Chondrocyte (in vitro differentiated cells): Measurements from ENCODE around the gene GRK3. TPM values are rescaled to one million over a fixed set of nuclear protein-coding genes. Genes with fewer than 3 reads are reported as not detected.
"Not testable (repeated sequence)": the region's sequence is repeated elsewhere in the genome, so short reads cannot be mapped to it uniquely, and the experiment has no call there.

Experiments used
- DNase-seq: peaks from one replicate; pipeline ENCODE4 v3.0.0; 2021; ENCODE audit warnings: mixed read lengths, low spot score
- H3K27ac Mint-ChIP-seq: one replicate; pipeline ENCODE4 v1.8.0; 2021; ENCODE audit warnings: mild to moderate bottlenecking, moderate library complexity, mixed read lengths; ENCODE audit not compliant: unreplicated experiment
- H3K27me3 Mint-ChIP-seq: 2 replicates; pipeline ENCODE4 v1.8.0; 2021; ENCODE audit warnings: low read depth, mixed read lengths
- H3K36me3 Mint-ChIP-seq: 2 replicates; pipeline ENCODE4 v1.8.0; 2021; ENCODE audit warnings: low read depth, mixed read lengths
- H3K4me1 Mint-ChIP-seq: 2 replicates; pipeline ENCODE4 v1.8.0; 2021; ENCODE audit warnings: low read depth, mild to moderate bottlenecking, mixed read lengths
- H3K4me3 Mint-ChIP-seq: one replicate; pipeline ENCODE4 v1.8.0; 2021; ENCODE audit warnings: mild to moderate bottlenecking, moderate library complexity, mixed read lengths; ENCODE audit not compliant: unreplicated experiment
- H3K9me3 Mint-ChIP-seq: 2 replicates; pipeline ENCODE4 v1.8.0; 2021; ENCODE audit warnings: low read depth, mixed read lengths
- total RNA-seq: library from RNA; stranded (reverse); gene quantifications from 3 replicates; pipeline ENCODE4 v1.2.1, GENCODE V29; 2021
- TF ChIP-seq, protein P1 (sequence below): fragments of 200-600 bp; sonication (generic); IDR thresholded peaks from 2 replicates; pipeline ENCODE4 v1.5.0; 2021; ENCODE audit warnings: antibody characterized with exemption, mild to moderate bottlenecking, moderate library complexity

Gene GRK3
- total RNA-seq, 1 donor from 2014 or later, result 2.0 TPM

- peaks cover 18% of the 10 kb centered on the region for H3K4me1 Mint-ChIP-seq
- H3K27ac Mint-ChIP-seq, result no peak overlapping the region
- peak overlapping the region; percentile 79 for H3K4me3 Mint-ChIP-seq
- no peak for DNase-seq
- peaks cover 7% of the 10 kb centered on the region for H3K9me3 Mint-ChIP-seq
- H3K36me3 Mint-ChIP-seq, result no peaks in the 10 kb centered on the region
- TF ChIP-seq, protein P1, sequence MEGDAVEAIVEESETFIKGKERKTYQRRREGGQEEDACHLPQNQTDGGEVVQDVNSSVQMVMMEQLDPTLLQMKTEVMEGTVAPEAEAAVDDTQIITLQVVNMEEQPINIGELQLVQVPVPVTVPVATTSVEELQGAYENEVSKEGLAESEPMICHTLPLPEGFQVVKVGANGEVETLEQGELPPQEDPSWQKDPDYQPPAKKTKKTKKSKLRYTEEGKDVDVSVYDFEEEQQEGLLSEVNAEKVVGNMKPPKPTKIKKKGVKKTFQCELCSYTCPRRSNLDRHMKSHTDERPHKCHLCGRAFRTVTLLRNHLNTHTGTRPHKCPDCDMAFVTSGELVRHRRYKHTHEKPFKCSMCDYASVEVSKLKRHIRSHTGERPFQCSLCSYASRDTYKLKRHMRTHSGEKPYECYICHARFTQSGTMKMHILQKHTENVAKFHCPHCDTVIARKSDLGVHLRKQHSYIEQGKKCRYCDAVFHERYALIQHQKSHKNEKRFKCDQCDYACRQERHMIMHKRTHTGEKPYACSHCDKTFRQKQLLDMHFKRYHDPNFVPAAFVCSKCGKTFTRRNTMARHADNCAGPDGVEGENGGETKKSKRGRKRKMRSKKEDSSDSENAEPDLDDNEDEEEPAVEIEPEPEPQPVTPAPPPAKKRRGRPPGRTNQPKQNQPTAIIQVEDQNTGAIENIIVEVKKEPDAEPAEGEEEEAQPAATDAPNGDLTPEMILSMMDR, result no peak
- peaks cover 3% of the 10 kb centered on the region for H3K27me3 Mint-ChIP-seq
These were observed 635 bp upstream of the GRK3 start for GRCh38 chr22:25563761-25564319.

DNA sequence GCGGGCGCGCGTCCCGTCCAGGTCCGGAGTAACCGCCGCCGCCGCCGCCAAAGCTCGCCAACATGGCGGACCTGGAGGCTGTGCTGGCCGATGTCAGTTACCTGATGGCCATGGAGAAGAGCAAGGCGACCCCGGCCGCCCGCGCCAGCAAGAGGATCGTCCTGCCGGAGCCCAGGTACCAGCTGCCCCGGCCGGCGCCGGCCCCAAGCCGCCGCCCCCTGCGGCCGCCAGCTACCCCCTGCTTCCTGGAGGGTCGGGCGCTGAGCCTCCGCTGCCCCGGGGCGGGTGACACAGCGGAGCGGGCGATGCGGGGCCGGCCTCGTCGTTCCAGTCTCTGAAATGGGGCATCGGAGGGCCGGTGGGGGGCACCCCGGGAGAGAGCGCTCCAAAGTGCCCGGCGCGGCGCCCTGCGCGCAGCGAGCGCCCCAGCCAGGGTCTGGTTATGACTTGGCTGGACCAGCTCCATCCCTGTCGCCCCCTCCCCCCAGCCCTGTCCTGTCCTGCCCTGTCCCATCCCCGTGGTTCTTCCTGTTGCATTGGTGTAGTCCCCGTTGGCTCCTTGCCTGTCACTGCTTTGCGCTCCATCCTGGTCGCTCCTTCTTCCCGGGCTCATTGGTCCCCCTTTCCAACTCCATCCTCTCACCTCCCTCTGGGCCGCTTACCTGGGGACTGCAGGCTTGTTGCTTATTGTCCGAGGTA is 653 bp downstream of the GRK3 start:
- DNase-seq, result no peak
- no peak overlapping the region for H3K27ac Mint-ChIP-seq
- H3K36me3 Mint-ChIP-seq, result no peaks in the 10 kb centered on the region
- peak overlapping the region; percentile 86 for H3K4me3 Mint-ChIP-seq
- H3K27me3 Mint-ChIP-seq, result peaks cover 9% of the 10 kb centered on the region
- H3K9me3 Mint-ChIP-seq, result peaks cover 7% of the 10 kb centered on the region
- TF ChIP-seq, protein P1, result no peak
- peaks cover 18% of the 10 kb centered on the region for H3K4me1 Mint-ChIP-seq

- Mint-ChIP-seq H3K9me3 (peaks cover 3% of the 10 kb centered on the region), H3K36me3 (no peaks in the 10 kb centered on the region), H3K27me3 (peaks cover 9% of the 10 kb centered on the region), H3K4me3 (peak overlapping the region; percentile 25), H3K4me1 (peaks cover 18% of the 10 kb centered on the region), H3K27ac (no peak overlapping the region)
- no peak for DNase-seq
- TF ChIP-seq, protein P1, result no peak
These were observed 1.9 kb downstream of the GRK3 start for GRCh38 chr22:25566186-25566897.

GRCh38 chr22:25566898-25567235 is 2.4 kb downstream of the GRK3 start:
- no peaks in the 10 kb centered on the region for H3K9me3 Mint-ChIP-seq
- H3K27me3 Mint-ChIP-seq, result peaks cover 9% of the 10 kb centered on the region
- H3K27ac Mint-ChIP-seq, result no peak overlapping the region
- no peaks in the 10 kb centered on the region for H3K36me3 Mint-ChIP-seq
- H3K4me1 Mint-ChIP-seq, result peaks cover 18% of the 10 kb centered on the region
- no peak for DNase-seq
- no peak overlapping the region for H3K4me3 Mint-ChIP-seq
- TF ChIP-seq, protein P1, result no peak

GRCh38 chr22:25567251-25567675 is 2.8 kb downstream of the GRK3 start:
- no peaks in the 10 kb centered on the region for H3K36me3 Mint-ChIP-seq
- H3K4me3 Mint-ChIP-seq, result no peak overlapping the region
- no peaks in the 10 kb centered on the region for H3K9me3 Mint-ChIP-seq
- peaks cover 9% of the 10 kb centered on the region for H3K27me3 Mint-ChIP-seq
- TF ChIP-seq, protein P1, result peak; percentile 20
- DNase-seq, result no peak
- H3K27ac Mint-ChIP-seq, result no peak overlapping the region
- H3K4me1 Mint-ChIP-seq, result peaks cover 18% of the 10 kb centered on the region

DNA sequence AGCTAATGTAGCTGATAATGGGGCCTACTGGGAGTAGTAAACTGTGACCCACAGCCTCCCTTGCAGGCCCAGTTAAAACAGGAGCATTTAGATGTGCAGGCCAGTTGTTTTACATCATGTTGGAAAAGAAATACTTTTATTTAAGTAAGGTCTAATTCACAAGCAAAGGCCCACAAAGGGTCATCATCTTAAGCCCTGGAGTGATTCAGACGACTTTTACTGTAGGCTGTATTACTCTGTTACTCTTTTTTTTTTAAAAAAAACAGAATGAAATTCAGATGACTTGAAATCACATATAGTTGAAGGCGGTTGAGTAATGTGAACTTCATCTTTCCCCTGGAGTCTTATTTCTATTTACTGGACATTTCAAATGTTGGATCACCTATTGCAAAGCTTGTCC is 3.6 kb downstream of the GRK3 start:
- not testable (repeated sequence) for DNase-seq, H3K36me3 Mint-ChIP-seq, H3K9me3 Mint-ChIP-seq, H3K27ac Mint-ChIP-seq, H3K4me3 Mint-ChIP-seq
- Mint-ChIP-seq H3K27me3 (peaks cover 11% of the 10 kb centered on the region), H3K4me1 (peaks cover 18% of the 10 kb centered on the region)
